Activated T-helper 1 cell treated with Interleukin-2 at 50 U/mL for 16 hours (primary cell): ENCODE data around the gene CCDC167.
"Not testable (repeated sequence)": the region's sequence is repeated elsewhere in the genome, so short reads cannot be mapped to it uniquely, and the experiment has no call there.

Experiments used
- DNase-seq: peaks from one replicate; pipeline ENCODE4 v3.0.0-alpha.2; 2020; ENCODE audit warnings: low read depth

Gene CCDC167

DNA sequence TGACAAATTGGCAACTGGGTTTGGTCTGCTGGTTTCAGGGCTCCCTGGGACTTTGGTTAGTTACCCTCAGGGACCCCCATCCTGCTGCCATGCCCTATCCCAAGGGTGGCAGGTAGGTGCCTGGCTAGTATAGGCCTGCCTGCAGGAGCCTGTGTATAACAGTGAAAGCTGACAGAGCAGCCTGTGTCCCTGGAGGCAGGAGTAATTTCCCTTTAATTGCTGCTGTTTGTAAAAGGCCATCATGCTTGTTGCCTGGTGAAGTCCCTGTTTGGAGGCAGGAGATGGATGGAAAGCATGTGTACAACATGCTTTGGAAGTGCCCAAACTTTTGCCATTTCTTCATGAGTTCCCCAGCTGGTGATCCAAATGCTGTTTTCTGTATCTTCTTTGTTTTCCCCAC, 36.6 kb downstream of the CCDC167 start:
- no peak for DNase-seq

DNA sequence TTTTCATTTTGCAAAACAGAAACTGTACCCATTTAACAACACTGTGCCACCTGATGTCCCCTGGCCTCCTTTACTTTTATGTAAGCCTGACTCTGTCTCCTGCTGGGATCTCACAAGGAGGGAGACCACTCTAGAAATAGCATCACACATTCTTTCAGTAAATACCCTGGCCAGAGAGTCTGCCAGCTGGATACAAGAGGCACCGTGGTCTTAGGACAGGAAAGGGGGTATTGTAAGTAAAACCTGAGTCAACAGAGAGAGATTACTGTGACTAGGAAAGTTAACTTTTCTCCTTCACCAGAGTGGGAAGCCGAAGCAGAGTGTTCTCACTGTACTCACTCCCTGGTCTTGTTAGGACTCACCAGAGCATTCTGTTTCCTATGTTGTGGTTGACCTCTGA, 38.9 kb downstream of the CCDC167 start:
- DNase-seq = no peak

DNA sequence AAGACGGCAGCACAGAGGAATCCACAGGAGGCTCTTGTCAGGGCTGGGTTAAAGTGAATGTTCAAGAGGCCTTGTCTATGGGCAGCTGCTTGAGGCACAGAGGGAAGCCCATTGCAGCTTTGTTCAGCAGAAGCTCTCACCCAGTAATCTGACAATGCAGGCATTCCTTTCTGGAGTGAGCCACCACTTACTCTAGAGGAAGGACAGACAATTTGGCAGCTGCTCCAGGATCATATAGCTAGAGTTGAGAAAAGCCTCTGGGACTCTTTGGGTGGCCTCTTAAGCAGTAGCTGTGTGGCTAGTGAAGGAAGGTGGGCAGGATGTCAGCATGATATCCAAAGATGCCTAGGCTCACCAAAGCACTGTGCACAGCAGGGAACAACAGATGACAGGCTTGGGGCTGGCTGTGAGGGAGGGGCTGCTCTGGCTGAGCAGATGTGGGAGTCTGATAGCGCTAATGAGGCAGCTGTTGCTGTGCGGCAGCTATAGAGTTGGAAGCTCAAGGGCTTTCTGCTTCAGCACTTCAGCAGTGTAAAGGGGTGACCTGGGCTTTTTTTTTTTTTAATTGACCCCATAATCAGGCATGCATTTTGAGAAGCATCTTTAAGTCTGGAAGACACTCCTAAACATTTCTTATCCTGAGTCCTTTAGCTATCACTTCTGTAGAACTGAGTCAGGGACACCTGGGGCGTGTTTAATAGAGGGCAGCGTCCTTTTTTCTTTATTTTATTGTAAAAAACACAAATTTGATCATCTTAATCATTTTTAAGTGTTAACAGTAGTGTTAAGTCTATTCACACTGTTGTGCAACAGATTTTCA, 39.5 kb downstream of the CCDC167 start:
- no peak for DNase-seq

DNA sequence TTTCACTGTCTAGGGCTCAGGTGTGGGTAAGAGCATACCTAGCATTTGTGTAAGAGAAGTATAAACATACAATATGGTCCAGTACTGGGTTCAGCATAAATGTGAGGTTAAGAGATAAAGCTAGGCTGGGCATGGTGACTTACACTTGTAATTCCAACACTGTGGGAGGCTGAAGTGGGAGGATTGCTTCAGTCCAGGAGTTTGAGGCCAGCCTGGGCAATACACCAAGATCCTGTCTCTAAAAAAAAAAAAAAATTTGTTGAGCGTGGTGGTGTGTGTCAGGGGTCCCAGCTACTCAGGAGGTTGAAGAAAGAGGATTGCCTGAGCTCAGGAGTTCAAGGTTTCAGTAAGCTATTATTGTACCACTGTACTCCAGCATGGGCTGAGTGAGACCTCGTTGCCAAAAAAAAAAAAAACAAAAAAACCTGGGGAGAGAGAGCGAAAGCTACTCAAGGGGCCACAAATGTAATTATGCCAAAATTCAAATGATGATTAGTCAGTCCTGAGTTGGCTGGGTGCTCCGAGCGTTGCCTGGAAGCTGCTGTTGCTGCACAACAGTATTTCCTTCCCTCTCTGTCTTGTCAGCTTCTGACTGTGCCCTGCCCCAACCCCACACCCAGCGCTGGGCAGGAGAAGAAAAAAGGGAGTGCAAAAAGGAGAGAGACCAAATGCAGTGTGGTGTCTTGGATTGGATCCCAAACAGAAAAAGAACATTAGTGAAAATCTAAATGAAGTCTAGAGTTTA, 42.7 kb downstream of the CCDC167 start:
- DNase-seq = no peak

DNA sequence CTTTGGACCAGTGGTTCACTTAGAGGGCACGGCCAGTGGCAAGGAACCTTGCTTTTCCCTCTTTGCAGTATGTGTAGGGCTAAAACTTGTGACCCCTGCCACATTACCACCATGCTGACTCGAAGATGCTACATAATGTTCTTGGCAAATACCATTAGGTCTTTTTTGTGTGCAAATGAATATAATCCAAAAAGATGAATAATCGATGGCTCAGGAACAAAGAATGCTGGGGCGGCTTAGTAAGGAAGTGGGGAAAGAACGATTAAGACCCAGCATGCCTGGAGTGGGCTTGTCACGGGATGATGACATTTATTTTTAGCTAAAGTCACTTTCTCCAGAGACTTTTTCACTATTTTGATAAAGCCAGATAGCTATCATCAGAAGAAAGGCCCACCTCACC, 43.6 kb downstream of the CCDC167 start:
- DNase-seq = no peak

DNA sequence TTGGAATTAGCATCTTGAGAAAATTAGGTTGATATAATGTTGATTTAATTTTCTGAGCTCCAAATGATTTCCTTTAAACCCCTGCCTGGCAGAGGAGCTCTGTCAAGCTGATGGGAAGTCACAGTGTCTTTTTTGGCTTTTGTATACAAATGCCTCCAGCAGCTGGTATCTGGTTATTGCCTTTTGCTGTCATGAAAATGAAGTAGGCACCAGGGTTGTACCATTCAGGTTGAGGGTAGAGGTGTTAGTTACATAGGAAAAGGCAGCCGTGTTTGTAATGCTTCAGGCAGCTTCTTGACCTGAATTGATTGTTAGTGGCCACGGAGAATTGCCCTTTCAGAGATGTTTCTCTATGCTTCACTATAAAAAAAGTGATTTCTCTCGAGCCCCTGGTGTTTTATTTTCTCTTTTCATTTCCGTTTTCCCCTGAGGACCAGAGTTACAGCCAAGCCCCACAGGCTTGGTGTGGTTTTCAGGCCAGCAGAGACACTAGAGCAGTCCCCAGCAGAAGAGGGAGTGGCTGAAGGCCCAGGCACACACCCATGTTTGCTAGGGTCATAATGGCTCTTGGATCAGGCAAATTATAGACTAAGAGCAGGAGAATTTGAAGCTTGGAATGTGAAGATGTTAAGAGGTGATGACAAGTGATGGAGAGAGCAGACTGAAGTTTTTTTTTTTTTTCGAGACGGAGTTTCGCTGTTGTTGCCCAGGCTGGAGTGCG, 45.1 kb downstream of the CCDC167 start:
- no peak for DNase-seq

DNA sequence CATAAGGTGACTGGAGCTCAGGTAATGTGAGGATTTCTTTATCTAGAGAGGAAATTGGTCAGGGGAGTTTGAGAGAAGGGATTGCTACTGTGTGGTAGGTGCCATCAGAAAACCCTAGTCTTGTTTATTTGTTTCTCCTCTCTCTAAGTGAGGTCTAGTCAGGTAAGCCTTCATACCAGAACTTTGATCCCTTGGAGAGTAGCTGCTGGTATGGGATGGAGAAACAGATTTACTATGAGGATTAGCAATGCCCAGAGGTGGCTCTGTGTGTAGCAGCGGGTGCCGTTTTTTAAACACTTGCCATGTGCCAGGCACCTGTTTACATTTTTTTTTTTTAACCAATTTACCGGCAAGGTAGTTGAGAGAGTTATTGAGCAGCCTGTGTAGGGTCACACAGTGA, 47.2 kb downstream of the CCDC167 start:
- DNase-seq = no peak

DNA sequence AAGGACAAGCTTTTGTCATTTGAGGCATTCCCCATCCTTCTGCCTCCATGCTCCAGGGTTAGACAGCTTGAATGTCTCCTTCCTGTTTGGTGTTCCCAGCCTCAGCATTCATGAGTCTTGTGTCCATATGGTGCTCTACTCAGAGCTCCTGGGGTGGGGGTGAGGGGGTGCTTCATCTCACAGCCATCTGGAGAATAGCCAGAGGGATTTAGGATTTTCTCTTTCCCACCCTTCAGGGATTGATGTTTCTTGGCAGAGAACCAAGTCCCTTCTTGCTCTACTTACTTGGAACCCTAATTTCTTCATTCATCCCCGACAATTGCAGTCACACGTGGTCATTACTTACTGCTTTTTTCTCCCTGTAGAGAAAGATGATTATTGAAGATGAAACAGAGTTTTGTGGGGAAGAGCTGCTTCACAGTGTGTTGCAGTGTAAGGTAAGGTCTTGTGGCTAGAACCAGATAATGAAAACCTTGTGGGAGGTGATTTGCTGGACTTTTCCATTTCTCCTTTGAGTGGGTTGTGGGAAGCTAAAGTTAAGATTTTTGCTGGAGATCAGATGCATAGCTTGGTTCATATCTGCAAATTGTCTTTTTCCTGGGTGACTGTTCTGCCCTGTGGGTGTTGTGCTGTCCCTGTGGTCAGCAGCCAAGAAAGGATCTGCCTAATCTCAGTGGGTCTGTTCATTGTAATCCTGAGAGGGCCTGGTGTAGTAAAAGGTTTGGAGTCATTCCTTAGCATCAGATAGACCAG, 48.1 kb downstream of the CCDC167 start:
- no peak for DNase-seq

DNA sequence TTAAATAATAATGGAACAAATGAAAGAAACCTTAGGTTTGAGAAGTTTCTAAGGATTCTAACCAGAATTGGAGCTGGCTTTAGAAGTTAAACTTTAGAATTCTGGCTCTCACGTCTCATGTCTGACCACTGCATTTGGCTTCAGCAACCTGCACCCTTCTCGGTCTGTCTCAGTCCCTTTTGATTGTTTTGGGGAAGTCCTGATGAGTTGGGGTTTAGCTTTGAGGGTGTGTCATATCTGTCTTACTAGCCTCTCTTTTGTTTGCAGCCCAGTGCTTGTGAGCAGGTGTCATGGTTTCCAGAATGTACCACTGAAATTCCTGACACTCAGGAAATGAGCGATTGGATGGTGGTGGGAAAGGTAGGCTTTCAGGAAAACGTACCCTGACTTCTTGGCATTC, 49.7 kb downstream of the CCDC167 start:
- no peak for DNase-seq

DNA sequence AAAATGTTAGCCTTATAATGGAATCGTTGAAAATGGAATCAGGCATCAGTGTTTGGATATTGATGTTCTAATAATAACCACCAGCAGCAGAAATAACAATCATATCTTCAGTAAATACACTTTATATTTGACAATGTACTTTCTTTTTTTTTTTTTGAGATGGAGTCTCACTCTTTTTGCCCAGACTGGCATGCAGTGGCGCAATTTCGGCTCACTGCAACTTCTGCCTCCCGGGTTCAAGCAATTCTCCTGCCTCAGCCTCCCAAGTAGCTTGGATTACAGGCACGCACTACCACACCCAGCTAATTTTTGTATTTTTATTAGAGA, 56.5 kb downstream of the CCDC167 start:
- DNase-seq = not testable (repeated sequence)

DNA sequence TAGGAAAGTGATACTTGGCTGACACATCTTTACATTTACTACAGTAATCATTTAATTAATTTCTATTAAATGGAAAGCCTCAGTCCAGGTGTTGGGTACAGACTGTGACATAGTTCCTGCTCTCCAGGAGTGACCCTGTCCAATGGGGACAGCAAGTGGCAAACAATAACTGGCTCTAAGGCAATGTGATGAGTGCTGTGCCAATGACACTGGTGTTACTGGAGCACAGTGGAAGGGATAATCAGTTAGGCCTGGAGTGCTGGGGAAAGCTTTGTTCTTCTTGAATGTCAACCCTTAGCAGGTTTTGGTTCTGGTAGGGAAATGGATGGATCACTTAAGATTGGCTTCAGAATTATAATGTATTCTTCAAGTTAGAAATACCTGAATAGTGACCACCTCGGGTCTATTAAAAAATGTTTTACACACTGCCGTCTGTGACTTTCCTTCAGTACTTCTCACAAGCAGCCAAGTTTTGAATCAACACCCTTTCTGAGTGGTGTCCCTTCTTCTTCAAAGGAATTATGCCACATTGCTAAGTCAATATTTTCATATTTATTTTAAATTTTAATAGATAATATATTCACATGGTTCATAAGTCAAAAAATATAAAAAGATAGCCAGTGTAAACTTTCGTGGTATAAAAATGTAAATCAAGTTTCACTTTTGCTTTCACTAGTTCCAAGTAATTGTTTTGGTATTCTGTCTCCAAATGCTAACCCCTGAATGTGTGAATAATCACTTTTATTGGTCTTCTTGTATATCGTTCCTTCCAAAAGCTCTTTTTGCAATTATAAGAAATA, 57.1 kb downstream of the CCDC167 start:
- DNase-seq = no peak

DNA sequence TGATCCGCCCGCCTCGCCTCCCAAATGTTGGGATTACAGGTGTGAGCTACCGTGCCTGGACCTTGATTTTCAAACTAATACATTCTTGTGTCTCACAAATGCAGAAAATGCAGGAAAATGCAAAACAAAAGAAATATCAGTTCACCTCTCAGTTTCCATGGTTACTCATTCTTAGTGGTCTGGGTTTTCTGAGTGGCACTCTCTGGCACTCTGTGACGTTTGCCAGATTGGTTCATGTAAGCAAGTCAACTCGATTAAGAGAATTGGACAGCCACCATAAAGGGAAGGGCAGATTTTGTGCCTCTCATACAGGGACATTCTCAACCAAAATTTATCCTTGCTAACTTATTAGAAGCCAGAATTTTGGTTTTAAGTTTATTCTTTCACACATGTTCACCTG, 58.0 kb downstream of the CCDC167 start:
- no peak for DNase-seq

DNA sequence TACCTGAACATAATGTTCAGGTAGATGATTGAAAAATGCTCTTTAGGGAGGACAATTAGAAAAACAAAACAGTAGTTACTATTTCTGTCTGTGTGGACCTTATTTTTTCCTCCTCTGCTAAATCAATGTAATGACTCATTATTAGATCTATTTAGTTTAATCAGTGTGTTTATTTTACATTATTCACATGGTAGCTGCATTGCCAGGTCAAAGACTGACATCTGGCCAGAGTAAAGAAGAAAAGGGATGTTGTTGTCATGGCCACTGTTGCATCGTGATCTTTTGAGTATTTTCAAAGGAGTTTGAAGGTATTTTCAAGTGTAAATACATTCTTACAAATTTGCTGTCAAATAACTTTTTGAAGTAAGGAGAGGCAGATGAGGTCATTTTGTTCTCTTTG, 60.8 kb downstream of the CCDC167 start:
- no peak for DNase-seq

DNA sequence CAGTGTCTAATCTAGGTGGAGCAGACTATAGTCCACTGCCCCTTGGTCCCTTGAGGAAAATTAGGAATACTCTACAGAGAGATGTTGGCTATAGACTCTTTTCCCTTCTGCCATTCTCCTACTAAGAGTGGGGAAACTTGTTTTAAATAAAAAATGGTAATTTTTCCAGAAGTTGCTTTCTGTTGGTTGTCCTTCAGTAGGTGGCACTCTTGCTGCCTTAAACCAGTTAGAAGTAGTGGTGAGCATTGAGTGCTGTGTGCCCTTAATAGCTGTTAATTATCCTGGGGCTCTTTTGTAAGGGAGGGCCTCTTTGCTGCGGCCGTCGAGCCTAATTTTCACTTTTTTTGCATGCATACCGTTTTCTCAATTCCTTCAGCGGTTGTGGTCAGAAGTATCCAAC, 63.9 kb downstream of the CCDC167 start:
- no peak for DNase-seq

DNA sequence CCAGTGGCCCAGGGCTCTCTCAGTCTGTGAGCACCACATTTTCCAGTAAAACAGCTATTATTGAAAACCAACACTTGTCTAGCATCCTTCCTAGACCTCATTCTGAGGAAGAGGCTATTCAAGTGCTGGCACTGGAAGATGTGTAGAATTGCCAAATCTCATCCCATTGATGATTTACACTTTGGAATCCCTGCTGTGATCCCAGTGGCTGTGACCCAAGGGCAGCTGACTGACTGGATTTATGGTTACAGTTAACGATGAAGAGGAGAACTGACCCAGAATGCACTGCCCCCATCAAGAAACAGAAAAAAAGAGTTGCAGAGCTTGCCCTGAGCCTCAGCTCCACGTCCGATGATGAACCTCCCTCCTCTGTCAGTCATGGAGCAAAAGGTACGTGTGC, 64.3 kb downstream of the CCDC167 start:
- no peak for DNase-seq

DNA sequence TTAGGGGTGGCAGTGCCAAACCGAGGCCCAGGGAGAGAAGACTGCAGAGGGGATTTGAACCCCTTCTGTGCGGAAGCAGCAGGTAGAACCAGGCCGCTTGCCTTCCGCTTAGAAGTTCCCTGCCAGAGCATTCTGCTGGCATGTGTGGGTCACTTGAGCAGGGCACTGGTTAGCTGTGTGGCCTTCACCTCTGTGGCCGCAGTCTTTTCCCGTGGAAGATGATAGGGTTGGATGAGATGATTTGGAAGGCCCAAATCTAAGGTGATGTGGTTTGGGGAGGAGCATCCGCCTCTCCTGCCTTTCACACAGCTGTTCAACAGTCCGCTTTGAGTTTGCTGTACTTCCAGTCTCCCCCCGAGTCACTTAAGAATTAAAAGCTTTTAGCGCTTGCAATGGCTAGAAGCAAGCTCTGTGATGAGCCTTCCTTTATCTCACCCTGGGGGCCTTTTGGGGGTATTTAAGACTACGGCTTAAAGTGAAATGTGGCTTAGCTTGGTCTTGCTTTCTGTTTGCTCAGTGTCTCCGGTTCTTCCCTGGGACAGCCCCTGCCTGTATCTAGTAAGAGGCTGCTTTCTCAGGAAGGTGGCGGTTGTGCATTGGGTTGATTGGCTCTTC, 65.9 kb downstream of the CCDC167 start:
- no peak for DNase-seq
